GM15510 (cell line): Measurements from ENCODE around the gene CCDC177.

Source experiments
- POLR2A ChIP-seq: IDR thresholded peaks from 3 replicates; pipeline ENCODE4 v1.6.1; 2011; ENCODE audit warnings: borderline replicate concordance; ENCODE audit not compliant: insufficient read length; ENCODE audit errors: extremely low read depth

The CCDC177 gene

GRCh38 chr14:69610874-69611171 lies 36.2 kb upstream of the CCDC177 start:
- no peak for TF ChIP-seq POLR2A

- TF ChIP-seq POLR2A, result no peak
Measured at GRCh38 chr14:69610020-69610873, 35.6 kb upstream of the CCDC177 start.

GRCh38 chr14:69606258-69607184 lies 31.9 kb upstream of the CCDC177 start:
- no peak for TF ChIP-seq POLR2A

- TF ChIP-seq POLR2A, result no peak
Measured at GRCh38 chr14:69605738-69606137, 31.1 kb upstream of the CCDC177 start.

GRCh38 chr14:69600304-69600891 lies 25.7 kb upstream of the CCDC177 start:
- no peak for TF ChIP-seq POLR2A

GRCh38 chr14:69595336-69595735 lies 20.7 kb upstream of the CCDC177 start:
- no peak for TF ChIP-seq POLR2A

GRCh38 chr14:69594846-69595245 lies 20.2 kb upstream of the CCDC177 start:
- TF ChIP-seq POLR2A, result no peak

- TF ChIP-seq POLR2A, result no peak
Measured at GRCh38 chr14:69593018-69593677, 18.5 kb upstream of the CCDC177 start.

GRCh38 chr14:69591317-69591716 lies 16.6 kb upstream of the CCDC177 start:
- no peak for TF ChIP-seq POLR2A

- no peak for TF ChIP-seq POLR2A
Measured at GRCh38 chr14:69587389-69587788, 12.7 kb upstream of the CCDC177 start.

GRCh38 chr14:69586404-69586803 lies 11.7 kb upstream of the CCDC177 start:
- TF ChIP-seq POLR2A, result no peak

GRCh38 chr14:69584389-69584788 lies 9.7 kb upstream of the CCDC177 start:
- no peak for TF ChIP-seq POLR2A

- no peak for TF ChIP-seq POLR2A
Measured at GRCh38 chr14:69582829-69583228, 8.2 kb upstream of the CCDC177 start.

- TF ChIP-seq POLR2A, result no peak
Measured at GRCh38 chr14:69582212-69582611, 7.5 kb upstream of the CCDC177 start.
